ENCODE results near the gene SLC2A3. TPM values are rescaled to one million over a fixed set of nuclear protein-coding genes. Genes with fewer than 3 reads are reported as not detected.
"Not testable (repeated sequence)": the region's sequence is repeated elsewhere in the genome, so short reads cannot be mapped to it uniquely, and the experiment has no call there.

SLC2A3 gene
- total and polyA plus RNA-seq, 4 donors, result 2.1 to 20.6 (median 7.0) TPM

DNA sequence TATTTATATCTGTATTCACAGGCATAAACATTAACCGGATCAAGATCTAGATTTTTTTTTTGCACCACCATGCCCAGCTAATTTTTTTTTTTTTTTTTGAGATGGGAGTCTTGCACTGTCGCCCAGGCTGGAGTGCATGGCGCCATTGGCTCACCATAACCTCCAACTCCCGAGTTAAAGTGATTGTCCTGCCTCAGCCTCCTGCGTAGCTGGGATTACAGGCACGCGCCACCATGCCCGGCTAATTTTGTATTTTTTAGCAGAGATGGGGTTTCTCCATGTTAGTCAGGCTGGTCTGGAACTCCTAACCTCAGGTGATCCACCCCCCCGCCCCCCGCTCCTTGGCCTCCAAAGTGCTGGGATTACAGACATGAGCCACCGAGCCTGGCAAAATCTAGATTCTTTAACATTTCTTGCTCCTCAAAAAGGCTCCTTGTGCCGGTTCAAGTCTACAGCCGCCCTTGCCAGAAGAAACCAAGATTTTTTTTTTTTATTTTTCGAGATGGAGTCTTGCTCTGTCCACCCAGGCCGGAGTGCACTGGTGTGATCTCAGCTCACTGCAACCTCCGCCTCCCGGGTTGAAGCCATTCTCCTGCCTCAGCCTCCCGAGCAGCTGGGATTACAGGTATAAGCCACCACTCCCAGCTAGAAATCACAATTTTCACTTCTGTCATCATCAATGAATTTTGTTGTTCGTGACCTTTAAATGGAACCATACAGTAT lies 36.9 kb upstream of the SLC2A3 start:
- WGBS, result 83% methylated on average over 19 of the region's 19 CpGs
- TF ChIP-seq YY1 (IDR thresholded peaks at IDR 0.05) (no peak), JUND (IDR thresholded peaks at IDR 0.05) (no peak), HNF4G (IDR thresholded peaks at IDR 0.05) (no peak), RXRA (IDR thresholded peaks at IDR 0.05) (no peak), EGR1 (IDR thresholded peaks at IDR 0.05; ENCODE audit: low read depth in 2 of 2) (no peak), TAF1 (conservative IDR thresholded peaks at IDR 0.05) (no peak), SP1 (IDR thresholded peaks at IDR 0.05) (no peak)
- TF ChIP-seq, protein P1, sequence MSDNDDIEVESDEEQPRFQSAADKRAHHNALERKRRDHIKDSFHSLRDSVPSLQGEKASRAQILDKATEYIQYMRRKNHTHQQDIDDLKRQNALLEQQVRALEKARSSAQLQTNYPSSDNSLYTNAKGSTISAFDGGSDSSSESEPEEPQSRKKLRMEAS (IDR thresholded peaks at IDR 0.05), result no peak
- TF ChIP-seq, protein P2, sequence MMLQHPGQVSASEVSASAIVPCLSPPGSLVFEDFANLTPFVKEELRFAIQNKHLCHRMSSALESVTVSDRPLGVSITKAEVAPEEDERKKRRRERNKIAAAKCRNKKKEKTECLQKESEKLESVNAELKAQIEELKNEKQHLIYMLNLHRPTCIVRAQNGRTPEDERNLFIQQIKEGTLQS (IDR thresholded peaks at IDR 0.05), result no peak
- TF ChIP-seq, protein P3, sequence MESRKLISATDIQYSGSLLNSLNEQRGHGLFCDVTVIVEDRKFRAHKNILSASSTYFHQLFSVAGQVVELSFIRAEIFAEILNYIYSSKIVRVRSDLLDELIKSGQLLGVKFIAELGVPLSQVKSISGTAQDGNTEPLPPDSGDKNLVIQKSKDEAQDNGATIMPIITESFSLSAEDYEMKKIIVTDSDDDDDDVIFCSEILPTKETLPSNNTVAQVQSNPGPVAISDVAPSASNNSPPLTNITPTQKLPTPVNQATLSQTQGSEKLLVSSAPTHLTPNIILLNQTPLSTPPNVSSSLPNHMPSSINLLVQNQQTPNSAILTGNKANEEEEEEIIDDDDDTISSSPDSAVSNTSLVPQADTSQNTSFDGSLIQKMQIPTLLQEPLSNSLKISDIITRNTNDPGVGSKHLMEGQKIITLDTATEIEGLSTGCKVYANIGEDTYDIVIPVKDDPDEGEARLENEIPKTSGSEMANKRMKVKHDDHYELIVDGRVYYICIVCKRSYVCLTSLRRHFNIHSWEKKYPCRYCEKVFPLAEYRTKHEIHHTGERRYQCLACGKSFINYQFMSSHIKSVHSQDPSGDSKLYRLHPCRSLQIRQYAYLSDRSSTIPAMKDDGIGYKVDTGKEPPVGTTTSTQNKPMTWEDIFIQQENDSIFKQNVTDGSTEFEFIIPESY (IDR thresholded peaks at IDR 0.05), result no peak
- H3K27ac ChIP-seq (ENCODE audit: low read depth in 1 of 2, low read length in 2 of 2), result peak overlapping the region; percentile 7 to 46

DNA sequence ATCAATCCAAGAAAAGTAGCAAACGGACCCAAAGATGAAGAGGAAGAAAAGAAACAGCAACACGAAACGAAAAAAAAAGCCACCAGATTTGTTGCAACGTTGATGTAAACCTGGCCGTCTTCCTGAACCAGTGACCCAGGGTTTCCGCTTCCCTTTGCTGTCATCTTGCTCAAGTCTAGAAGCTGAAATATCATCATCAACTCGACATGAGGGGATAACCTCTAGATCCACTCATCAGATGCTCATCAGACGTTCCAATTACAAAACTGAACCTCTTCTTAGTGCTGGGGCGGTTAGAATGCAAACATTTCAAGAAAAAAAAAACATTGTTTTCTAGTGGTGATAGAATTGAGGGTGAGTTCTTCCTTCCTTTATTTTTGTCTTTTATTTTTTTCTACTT lies 36.3 kb upstream of the SLC2A3 start:
- peak overlapping the region; percentile 7 to 46 for H3K27ac ChIP-seq (ENCODE audit: low read depth in 1 of 2, low read length in 2 of 2)
- H3K9ac ChIP-seq (ENCODE audit: low read depth in 1 of 2, low read length in 2 of 2), result not testable (repeated sequence)
- WGBS, result 32% methylated on average over 3 of the region's 9 CpGs

More for the DNA sequence above, 36.9 kb upstream of the SLC2A3 start:
- no peak overlapping the region for H3K4me3 ChIP-seq (ENCODE audit: low read depth in 1 of 3, low read length in 3 of 3)
- peaks cover 0 to 5% (median 1%) of the 10 kb centered on the region in 4 donors for H3K27me3 ChIP-seq (ENCODE audit: control insufficient read depth in 4 of 4, insufficient read depth in 4 of 4, low read length in 3 of 4)
- H3K9me3 ChIP-seq (ENCODE audit: control insufficient read depth in 4 of 4, low read length in 3 of 4), result no peaks in the 10 kb centered on the region
- H3K9ac ChIP-seq (ENCODE audit: low read depth in 1 of 2, low read length in 2 of 2), result no peak overlapping the region
- no peak for DNase-seq (ENCODE audit: low spot score)
- H3K4me1 ChIP-seq (ENCODE audit: control insufficient read depth in 4 of 4, insufficient read depth in 4 of 4, low read length in 3 of 4), result peaks cover 0 to 7% (median under 1%) of the 10 kb centered on the region in 4 donors
- no peaks in the 10 kb centered on the region for H3K36me3 ChIP-seq (ENCODE audit: control insufficient read depth in 4 of 4, insufficient read depth in 3 of 4, low read depth in 1 of 4, low read length in 3 of 4)

DNA sequence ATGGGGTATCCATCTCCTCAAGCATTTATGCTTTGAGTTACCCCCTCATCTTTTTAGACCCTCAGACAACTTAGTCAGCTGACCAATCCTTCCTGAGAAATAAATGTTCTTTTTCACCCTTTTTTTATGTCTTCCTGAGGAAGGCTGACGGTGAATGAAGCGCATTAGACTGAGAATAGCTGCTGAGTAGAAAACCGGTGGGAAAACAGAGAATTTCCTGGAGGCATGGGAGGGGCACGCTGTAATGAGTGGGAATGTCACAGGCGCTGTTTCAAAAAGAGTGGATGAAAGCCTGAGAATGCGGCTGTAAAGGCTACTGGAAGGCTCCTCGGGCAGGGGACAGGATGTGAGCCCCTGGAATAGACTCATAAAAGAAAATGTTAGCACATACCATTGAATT lies 35.8 kb upstream of the SLC2A3 start:
- not testable (repeated sequence) for DNase-seq (ENCODE audit: low spot score); H3K4me1 ChIP-seq (ENCODE audit: control insufficient read depth in 4 of 4, insufficient read depth in 4 of 4, low read length in 3 of 4); H3K36me3 ChIP-seq (ENCODE audit: control insufficient read depth in 4 of 4, insufficient read depth in 3 of 4, low read depth in 1 of 4, low read length in 3 of 4); H3K27me3 ChIP-seq (ENCODE audit: control insufficient read depth in 4 of 4, insufficient read depth in 4 of 4, low read length in 3 of 4); H3K9ac ChIP-seq (ENCODE audit: low read depth in 1 of 2, low read length in 2 of 2); H3K9me3 ChIP-seq (ENCODE audit: control insufficient read depth in 4 of 4, low read length in 3 of 4); H3K4me3 ChIP-seq (ENCODE audit: low read depth in 1 of 3, low read length in 3 of 3)
- 35% methylated on average over 5 of the region's 7 CpGs for WGBS
- H3K27ac ChIP-seq (ENCODE audit: low read depth in 1 of 2, low read length in 2 of 2), result peak overlapping the region; percentile 63 to 86

More for the DNA sequence above, 36.3 kb upstream of the SLC2A3 start:
- H3K27me3 ChIP-seq (ENCODE audit: control insufficient read depth in 4 of 4, insufficient read depth in 4 of 4, low read length in 3 of 4); H3K36me3 ChIP-seq (ENCODE audit: control insufficient read depth in 4 of 4, insufficient read depth in 3 of 4, low read depth in 1 of 4, low read length in 3 of 4); DNase-seq (ENCODE audit: low spot score); H3K4me1 ChIP-seq (ENCODE audit: control insufficient read depth in 4 of 4, insufficient read depth in 4 of 4, low read length in 3 of 4); H3K4me3 ChIP-seq (ENCODE audit: low read depth in 1 of 3, low read length in 3 of 3); H3K9me3 ChIP-seq (ENCODE audit: control insufficient read depth in 4 of 4, low read length in 3 of 4): not testable (repeated sequence)

Measured in liver (tissue), 9 donors.